PFSK-1 (cell line): ENCODE results near the gene NPHP4.

Experiments used
- FOXP2 ChIP-seq: optimal IDR thresholded peaks from 2 replicates; pipeline ENCODE3; 2011; ENCODE audit warnings: borderline replicate concordance, control low read depth, inconsistent platforms; ENCODE audit not compliant: insufficient read depth; ENCODE audit errors: extremely low read length, extremely low read depth
- POLR2AphosphoS5 ChIP-seq: IDR thresholded peaks from 2 replicates; pipeline ENCODE4 v1.6.1; 2012; ENCODE audit warnings: low read depth, mild to moderate bottlenecking, control low read depth, low read length, moderate library complexity
- REST ChIP-seq, 2 experiments: IDR thresholded peaks; 2 replicates each; pipeline versions ENCODE4 v1.6.1 to v1.8.0; 2011 to 2012; ENCODE audit warnings: low read depth in 2 of 2, low read length in 2 of 2, control low read depth in 1 of 2, inconsistent platforms in 1 of 2, mild to moderate bottlenecking in 1 of 2, moderate library complexity in 1 of 2; ENCODE audit not compliant: insufficient read depth in 1 of 2
- SIN3A ChIP-seq: IDR thresholded peaks from 2 replicates; pipeline ENCODE4 v1.6.1; 2012; ENCODE audit warnings: mild to moderate bottlenecking, low read length, moderate library complexity, borderline replicate concordance; ENCODE audit not compliant: insufficient read depth
- TAF1 ChIP-seq: IDR thresholded peaks from 2 replicates; pipeline ENCODE4 v1.6.1; 2012; ENCODE audit warnings: low read length, control low read depth, borderline replicate concordance; ENCODE audit not compliant: insufficient read depth

Gene NPHP4

GRCh38 chr1:5891736-5892135, 100.5 kb downstream of the NPHP4 start:
- TF ChIP-seq FOXP2 (no peak), SIN3A (no peak), TAF1 (no peak), REST (IDR thresholded peaks at IDR 0.05; ENCODE audit: insufficient read depth in 1 of 2, low read depth in 2 of 2, low read length in 2 of 2) (no peak), POLR2AphosphoS5 (no peak)

GRCh38 chr1:5891137-5891536, 101.1 kb downstream of the NPHP4 start:
- no peak for TF ChIP-seq FOXP2
- no peak for TF ChIP-seq POLR2AphosphoS5
- no peak for TF ChIP-seq TAF1
- no peak for TF ChIP-seq SIN3A
- no peak for TF ChIP-seq REST (IDR thresholded peaks at IDR 0.05; ENCODE audit: insufficient read depth in 1 of 2, low read depth in 2 of 2, low read length in 2 of 2)

DNA sequence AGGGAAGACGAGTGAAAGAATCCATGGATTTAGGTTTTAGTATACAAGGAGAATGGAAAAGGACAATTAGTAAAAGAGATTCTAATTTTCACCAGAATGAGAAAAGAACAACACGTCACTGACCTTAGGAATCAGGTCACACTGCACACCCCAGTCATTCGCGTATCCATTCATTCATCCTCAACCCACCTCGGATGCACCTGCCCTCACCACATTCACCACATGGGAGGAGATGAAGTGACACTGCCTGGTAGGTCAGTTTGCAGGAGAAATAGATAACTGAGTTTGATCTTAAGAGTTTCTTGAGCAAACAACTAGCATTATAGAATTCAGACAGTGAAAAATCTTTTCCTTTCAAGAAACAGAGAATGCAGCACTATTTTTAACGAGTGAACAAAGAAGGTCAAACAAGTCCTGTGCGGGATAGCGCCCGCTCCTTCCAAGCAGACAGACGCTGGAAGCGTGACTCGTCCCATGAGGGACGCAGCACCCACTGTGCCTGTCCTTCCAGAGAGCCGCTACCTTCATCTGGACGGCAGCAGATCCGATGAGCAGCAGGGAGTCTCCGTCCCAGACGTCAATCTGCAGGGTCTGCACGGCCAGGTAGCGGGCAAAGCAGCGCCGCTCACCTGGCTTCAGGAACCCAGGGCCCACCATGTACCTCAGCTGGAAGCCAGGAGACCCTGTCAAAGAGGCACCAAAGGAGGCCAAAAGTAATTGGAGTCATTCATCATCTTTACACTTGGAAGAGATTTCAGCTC, 101.7 kb downstream of the NPHP4 start:
- no peak for TF ChIP-seq TAF1
- TF ChIP-seq REST (IDR thresholded peaks at IDR 0.05; ENCODE audit: insufficient read depth in 1 of 2, low read depth in 2 of 2, low read length in 2 of 2) = no peak
- no peak for TF ChIP-seq SIN3A
- no peak for TF ChIP-seq POLR2AphosphoS5
- no peak for TF ChIP-seq FOXP2

- TF ChIP-seq FOXP2 = no peak
- no peak for TF ChIP-seq REST (IDR thresholded peaks at IDR 0.05; ENCODE audit: insufficient read depth in 1 of 2, low read depth in 2 of 2, low read length in 2 of 2)
- no peak for TF ChIP-seq SIN3A
- no peak for TF ChIP-seq TAF1
Measured at GRCh38 chr1:5889901-5890300, 102.3 kb downstream of the NPHP4 start.
